ENCODE results near the gene HMCN2.

DNA sequence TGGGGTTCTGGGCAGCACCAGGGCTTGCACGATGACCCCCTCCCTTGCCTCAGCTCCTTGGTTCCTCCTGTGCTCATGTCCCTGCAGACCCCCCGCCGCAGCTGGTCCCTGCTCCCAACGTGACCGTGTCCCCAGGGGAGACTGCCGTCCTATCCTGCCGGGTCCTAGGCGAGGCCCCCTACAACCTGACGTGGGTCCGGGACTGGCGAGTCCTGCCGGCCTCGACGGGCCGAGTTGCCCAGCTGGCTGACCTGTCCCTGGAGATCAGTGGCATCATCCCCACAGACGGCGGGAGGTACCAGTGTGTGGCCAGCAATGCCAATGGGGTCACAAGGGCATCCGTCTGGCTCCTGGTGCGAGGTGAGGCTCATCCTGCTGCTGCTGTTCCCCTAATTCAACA lies 39.1 kb downstream of the HMCN2 start:
- TF ChIP-seq, protein P1, sequence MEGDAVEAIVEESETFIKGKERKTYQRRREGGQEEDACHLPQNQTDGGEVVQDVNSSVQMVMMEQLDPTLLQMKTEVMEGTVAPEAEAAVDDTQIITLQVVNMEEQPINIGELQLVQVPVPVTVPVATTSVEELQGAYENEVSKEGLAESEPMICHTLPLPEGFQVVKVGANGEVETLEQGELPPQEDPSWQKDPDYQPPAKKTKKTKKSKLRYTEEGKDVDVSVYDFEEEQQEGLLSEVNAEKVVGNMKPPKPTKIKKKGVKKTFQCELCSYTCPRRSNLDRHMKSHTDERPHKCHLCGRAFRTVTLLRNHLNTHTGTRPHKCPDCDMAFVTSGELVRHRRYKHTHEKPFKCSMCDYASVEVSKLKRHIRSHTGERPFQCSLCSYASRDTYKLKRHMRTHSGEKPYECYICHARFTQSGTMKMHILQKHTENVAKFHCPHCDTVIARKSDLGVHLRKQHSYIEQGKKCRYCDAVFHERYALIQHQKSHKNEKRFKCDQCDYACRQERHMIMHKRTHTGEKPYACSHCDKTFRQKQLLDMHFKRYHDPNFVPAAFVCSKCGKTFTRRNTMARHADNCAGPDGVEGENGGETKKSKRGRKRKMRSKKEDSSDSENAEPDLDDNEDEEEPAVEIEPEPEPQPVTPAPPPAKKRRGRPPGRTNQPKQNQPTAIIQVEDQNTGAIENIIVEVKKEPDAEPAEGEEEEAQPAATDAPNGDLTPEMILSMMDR (conservative IDR thresholded peaks at IDR 0.05): no peak
- TF ChIP-seq EZH2 (IDR thresholded peaks at IDR 0.05; ENCODE audit: low read depth): no peak
